GM19452 (cell line): ENCODE data around the gene TMED9.

Experiments used
- ATAC-seq: cut with Tn5 transposase; IDR thresholded peaks from one replicate; pipeline ENCODE4 v1.9.1; 2021; ENCODE audit not compliant: unreplicated experiment

TMED9 gene

GRCh38 chr5:177576169-177576568 lies 15.8 kb upstream of the TMED9 start:
- no peak for ATAC-seq

- no peak for ATAC-seq
Measured at GRCh38 chr5:177578316-177578715, 13.7 kb upstream of the TMED9 start.

- ATAC-seq, result no peak
Measured at GRCh38 chr5:177588413-177588909, 3.5 kb upstream of the TMED9 start.

- ATAC-seq, result no peak
Measured at GRCh38 chr5:177590406-177590805, 1.6 kb upstream of the TMED9 start.

GRCh38 chr5:177591690-177592009 lies 353 bp upstream of the TMED9 start:
- ATAC-seq, result no peak

- ATAC-seq, result no peak
Measured at GRCh38 chr5:177592905-177593304, 902 bp downstream of the TMED9 start.

GRCh38 chr5:177593511-177593910 lies 1.5 kb downstream of the TMED9 start:
- ATAC-seq, result no peak

- ATAC-seq, result no peak
Measured at GRCh38 chr5:177594071-177594470, 2.1 kb downstream of the TMED9 start.

GRCh38 chr5:177595026-177595585 lies 3.1 kb downstream of the TMED9 start:
- no peak for ATAC-seq

- no peak for ATAC-seq
Measured at GRCh38 chr5:177595991-177596774, 4.2 kb downstream of the TMED9 start.

GRCh38 chr5:177596775-177597238 lies 4.8 kb downstream of the TMED9 start:
- ATAC-seq, result no peak

GRCh38 chr5:177598477-177598876 lies 6.5 kb downstream of the TMED9 start:
- no peak for ATAC-seq

- ATAC-seq, result peak; percentile 85
Measured at GRCh38 chr5:177599731-177600507, 7.9 kb downstream of the TMED9 start, which contains the start of gene B4GALT7. Gene B4GALT7 (plus strand): TSS chr5:177600132. CDS start chr5:177600211, 79 bp downstream.

GRCh38 chr5:177600508-177601018 lies 8.6 kb downstream of the TMED9 start:
- ATAC-seq, result no peak

GRCh38 chr5:177601126-177601525 lies 9.1 kb downstream of the TMED9 start:
- no peak for ATAC-seq

GRCh38 chr5:177601577-177602457 lies 9.8 kb downstream of the TMED9 start:
- ATAC-seq, result no peak

- no peak for ATAC-seq
Measured at GRCh38 chr5:177602458-177602830, 10.4 kb downstream of the TMED9 start.

- ATAC-seq, result no peak
Measured at GRCh38 chr5:177603631-177604030, 11.6 kb downstream of the TMED9 start.

GRCh38 chr5:177604116-177604521 lies 12.1 kb downstream of the TMED9 start:
- ATAC-seq, result no peak

GRCh38 chr5:177604656-177605055 lies 12.7 kb downstream of the TMED9 start:
- ATAC-seq, result no peak

GRCh38 chr5:177605078-177605477 lies 13.1 kb downstream of the TMED9 start:
- ATAC-seq, result no peak
